BE2C (cell line): ENCODE measurements around the gene BABAM2.
"Not testable (repeated sequence)": the region's sequence is repeated elsewhere in the genome, so short reads cannot be mapped to it uniquely, and the experiment has no call there.

Source experiments
- DNase-seq: peaks from one replicate; pipeline ENCODE4 v3.0.0-alpha.2; 2020
- H3K27me3 ChIP-seq: fragments of 250-450 bp; sonication (Bioruptor Pico); 2 replicates; pipeline ENCODE4 v1.5.1; 2020; ENCODE audit warnings: mild to moderate bottlenecking
- H3K36me3 ChIP-seq: fragments of 250-450 bp; sonication (Bioruptor Pico); 2 replicates; pipeline ENCODE4 v1.5.1; 2020; ENCODE audit warnings: mild to moderate bottlenecking
- H3K4me1 ChIP-seq: fragments of 250-450 bp; sonication (Bioruptor Pico); 2 replicates; pipeline ENCODE4 v1.5.1; 2020
- H3K4me3 ChIP-seq: 2 replicates; pipeline ENCODE4 v1.5.1; 2011; ENCODE audit warnings: low read depth, low read length
- H3K9me3 ChIP-seq: fragments of 250-450 bp; sonication (Bioruptor Pico); 2 replicates; pipeline ENCODE4 v1.5.1; 2020
- TF ChIP-seq, protein P1 (sequence below): IDR thresholded peaks from 2 replicates; pipeline ENCODE4 v1.5.1; 2012; ENCODE audit warnings: mild to moderate bottlenecking, low read depth, low read length

BABAM2 gene

GRCh38 chr2:27996156-27996922, 105.8 kb downstream of the BABAM2 start:
- no peaks in the 10 kb centered on the region for H3K36me3 ChIP-seq
- peaks cover 8% of the 10 kb centered on the region for H3K4me1 ChIP-seq
- no peak for DNase-seq
- H3K9me3 ChIP-seq, result no peaks in the 10 kb centered on the region
- H3K27me3 ChIP-seq, result no peaks in the 10 kb centered on the region
- TF ChIP-seq, protein P1, sequence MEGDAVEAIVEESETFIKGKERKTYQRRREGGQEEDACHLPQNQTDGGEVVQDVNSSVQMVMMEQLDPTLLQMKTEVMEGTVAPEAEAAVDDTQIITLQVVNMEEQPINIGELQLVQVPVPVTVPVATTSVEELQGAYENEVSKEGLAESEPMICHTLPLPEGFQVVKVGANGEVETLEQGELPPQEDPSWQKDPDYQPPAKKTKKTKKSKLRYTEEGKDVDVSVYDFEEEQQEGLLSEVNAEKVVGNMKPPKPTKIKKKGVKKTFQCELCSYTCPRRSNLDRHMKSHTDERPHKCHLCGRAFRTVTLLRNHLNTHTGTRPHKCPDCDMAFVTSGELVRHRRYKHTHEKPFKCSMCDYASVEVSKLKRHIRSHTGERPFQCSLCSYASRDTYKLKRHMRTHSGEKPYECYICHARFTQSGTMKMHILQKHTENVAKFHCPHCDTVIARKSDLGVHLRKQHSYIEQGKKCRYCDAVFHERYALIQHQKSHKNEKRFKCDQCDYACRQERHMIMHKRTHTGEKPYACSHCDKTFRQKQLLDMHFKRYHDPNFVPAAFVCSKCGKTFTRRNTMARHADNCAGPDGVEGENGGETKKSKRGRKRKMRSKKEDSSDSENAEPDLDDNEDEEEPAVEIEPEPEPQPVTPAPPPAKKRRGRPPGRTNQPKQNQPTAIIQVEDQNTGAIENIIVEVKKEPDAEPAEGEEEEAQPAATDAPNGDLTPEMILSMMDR, result no peak
- H3K4me3 ChIP-seq, result no peak overlapping the region

DNA sequence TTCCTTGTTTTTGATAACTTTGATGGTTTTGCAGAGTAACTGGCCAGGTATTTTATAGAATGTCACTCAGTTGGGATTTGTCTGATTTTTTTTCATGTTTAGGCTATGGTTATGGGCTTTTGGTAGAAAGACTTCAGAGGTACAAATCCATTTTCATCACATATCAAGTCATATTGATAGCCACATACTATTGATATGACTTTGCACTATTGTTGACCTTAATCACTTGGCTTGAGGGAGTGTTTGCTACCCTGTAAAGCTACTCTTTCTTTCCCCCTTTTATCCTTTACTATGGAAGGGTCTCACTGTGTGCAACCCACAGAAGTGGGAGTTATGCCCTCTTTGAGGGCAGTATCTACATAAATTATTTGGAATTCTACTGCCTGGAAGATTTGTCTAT, 109.8 kb downstream of the BABAM2 start:
- TF ChIP-seq, protein P1, result no peak
- no peak for DNase-seq
- Histone ChIP-seq H3K4me3 (no peak overlapping the region), H3K9me3 (no peaks in the 10 kb centered on the region), H3K36me3 (no peaks in the 10 kb centered on the region), H3K4me1 (peaks cover 5% of the 10 kb centered on the region; the same call in 1 of the 2 replicates), H3K27me3 (no peaks in the 10 kb centered on the region)

GRCh38 chr2:28002181-28002580, 111.7 kb downstream of the BABAM2 start:
- TF ChIP-seq, protein P1, result no peak
- no peak for DNase-seq
- Histone ChIP-seq H3K27me3 (no peaks in the 10 kb centered on the region), H3K9me3 (no peaks in the 10 kb centered on the region), H3K4me3 (no peak overlapping the region), H3K36me3 (no peaks in the 10 kb centered on the region), H3K4me1 (peaks cover 4% of the 10 kb centered on the region)

- TF ChIP-seq, protein P1, result no peak
- Histone ChIP-seq H3K36me3 (no peaks in the 10 kb centered on the region), H3K27me3 (no peaks in the 10 kb centered on the region), H3K4me3 (no peak overlapping the region), H3K4me1 (peaks cover 4% of the 10 kb centered on the region), H3K9me3 (no peaks in the 10 kb centered on the region)
- no peak for DNase-seq
These were observed 113.6 kb downstream of the BABAM2 start for GRCh38 chr2:28004086-28004485.

GRCh38 chr2:28009732-28010131, 119.2 kb downstream of the BABAM2 start:
- TF ChIP-seq, protein P1, result no peak
- DNase-seq, result peak; percentile 28

GRCh38 chr2:28011322-28011737, 120.8 kb downstream of the BABAM2 start:
- H3K4me1 ChIP-seq, result peaks cover 8% of the 10 kb centered on the region
- H3K36me3 ChIP-seq, result no peaks in the 10 kb centered on the region
- TF ChIP-seq, protein P1, result no peak
- H3K9me3 ChIP-seq, result no peaks in the 10 kb centered on the region
- no peak overlapping the region for H3K4me3 ChIP-seq
- H3K27me3 ChIP-seq, result no peaks in the 10 kb centered on the region
- DNase-seq, result no peak

More at GRCh38 chr2:28009732-28010131, 119.2 kb downstream of the BABAM2 start:
- Histone ChIP-seq H3K9me3 (no peaks in the 10 kb centered on the region), H3K27me3 (no peaks in the 10 kb centered on the region), H3K4me1 (peaks cover 13% of the 10 kb centered on the region), H3K4me3 (no peak overlapping the region), H3K36me3 (no peaks in the 10 kb centered on the region)

DNA sequence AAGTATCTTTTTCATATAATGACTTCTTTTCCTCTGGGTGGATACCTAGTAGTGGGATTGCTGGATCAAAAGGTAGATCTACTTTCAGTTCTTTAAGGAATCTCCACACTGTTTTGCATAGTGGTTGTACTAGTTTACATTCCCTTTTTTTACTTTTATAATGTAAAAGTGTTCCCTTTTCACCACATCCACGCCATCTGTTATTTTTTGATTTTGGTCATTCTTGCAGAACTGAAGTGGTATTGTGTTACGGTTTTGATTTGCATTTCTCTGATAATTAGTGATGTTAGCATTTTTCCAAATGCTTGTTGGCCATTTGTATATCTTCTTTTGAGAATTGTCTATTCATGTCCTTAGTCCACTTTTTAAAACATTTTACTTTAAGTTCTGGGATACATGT, 127.9 kb downstream of the BABAM2 start:
- not testable (repeated sequence) for H3K4me1 ChIP-seq, H3K27me3 ChIP-seq, H3K4me3 ChIP-seq, H3K36me3 ChIP-seq, H3K9me3 ChIP-seq, DNase-seq

- not testable (repeated sequence) for H3K36me3 ChIP-seq, DNase-seq, H3K9me3 ChIP-seq, H3K27me3 ChIP-seq, H3K4me3 ChIP-seq, H3K4me1 ChIP-seq
These were observed 129.0 kb downstream of the BABAM2 start for GRCh38 chr2:28019521-28019920.
